OCI-LY3 (cell line): ENCODE data around the gene TBXA2R.

ENCODE experiments used
- CTCF ChIP-seq: fragments of 200-600, 300-600 bp; sonication (generic); IDR thresholded peaks from 2 replicates; pipeline ENCODE4 v1.5.1; 2014; ENCODE audit warnings: antibody characterized with exemption, low read length, low read depth
- EZH2phosphoT487 ChIP-seq: fragments of 200-600 bp; shearing (Covaris generic); IDR thresholded peaks from 2 replicates; pipeline ENCODE4 v1.6.1; 2018; ENCODE audit warnings: antibody characterized with exemption, mixed run types, low read depth

- no peak for TF ChIP-seq CTCF
- no peak for TF ChIP-seq EZH2phosphoT487
Measured at GRCh38 chr19:3625996-3626472, 19.4 kb upstream of the TBXA2R start.
